ENCODE results near the gene THSD7A.

GRCh38 chr7:11786186-11786585, 45.8 kb downstream of the THSD7A start:
- TF ChIP-seq CTCF (IDR thresholded peaks at IDR 0.05; ENCODE audit: low read depth, low read length), result no peak
- no peak for TF ChIP-seq EZH2phosphoT487 (IDR thresholded peaks at IDR 0.05; ENCODE audit: low read depth)
